Activated T-helper 2 cell treated with anti-CD3 and anti-CD28 coated beads, Interferon-gamma antibody, Interleukin-2, Interleukin-4, amounts not matched to agents 10 μg/mL and 5 μg/mL and 100 μg/mL, durations not matched to agents 14 hours and 24 hours and 36 hours (primary cell): Measurements from ENCODE around the gene FUT1. TPM values are rescaled to one million over a fixed set of nuclear protein-coding genes. Genes with fewer than 3 reads are reported as not detected.
"Not testable (repeated sequence)": the region's sequence is repeated elsewhere in the genome, so short reads cannot be mapped to it uniquely, and the experiment has no call there.

Experiments
- DNase-seq: peaks from one replicate; pipeline ENCODE4 v3.0.0; 2021; ENCODE audit warnings: low spot score
- H3K27ac Mint-ChIP-seq: one replicate; pipeline ENCODE4 v1.8.0; 2021; ENCODE audit warnings: mixed read lengths
- H3K27me3 Mint-ChIP-seq: one replicate; pipeline ENCODE4 v1.8.0; 2021; ENCODE audit warnings: low read depth, mixed read lengths
- H3K36me3 Mint-ChIP-seq: one replicate; pipeline ENCODE4 v1.8.0; 2021; ENCODE audit warnings: low read depth, mixed read lengths
- H3K4me1 Mint-ChIP-seq: one replicate; pipeline ENCODE4 v1.8.0; 2021; ENCODE audit warnings: low read depth, mixed read lengths
- H3K4me3 Mint-ChIP-seq: one replicate; pipeline ENCODE4 v1.8.0; 2021; ENCODE audit warnings: low read depth, mild to moderate bottlenecking, moderate library complexity, mixed read lengths
- H3K9me3 Mint-ChIP-seq: one replicate; pipeline ENCODE4 v1.8.0; 2021; ENCODE audit warnings: mixed read lengths
- intact Hi-C: fragments of 100-400 bp; cut with micrococcal nuclease; formaldehyde crosslinking; loops from one replicate; pipeline ENCODE4 v1.15.1; 2023
- total RNA-seq: library from RNA; stranded (reverse); gene quantifications from 2 replicates; pipeline ENCODE4 v1.2.3, GENCODE V29; 2022

The FUT1 gene
- total RNA-seq, 1 donor from 2014 or later, result 0.27 TPM

DNA sequence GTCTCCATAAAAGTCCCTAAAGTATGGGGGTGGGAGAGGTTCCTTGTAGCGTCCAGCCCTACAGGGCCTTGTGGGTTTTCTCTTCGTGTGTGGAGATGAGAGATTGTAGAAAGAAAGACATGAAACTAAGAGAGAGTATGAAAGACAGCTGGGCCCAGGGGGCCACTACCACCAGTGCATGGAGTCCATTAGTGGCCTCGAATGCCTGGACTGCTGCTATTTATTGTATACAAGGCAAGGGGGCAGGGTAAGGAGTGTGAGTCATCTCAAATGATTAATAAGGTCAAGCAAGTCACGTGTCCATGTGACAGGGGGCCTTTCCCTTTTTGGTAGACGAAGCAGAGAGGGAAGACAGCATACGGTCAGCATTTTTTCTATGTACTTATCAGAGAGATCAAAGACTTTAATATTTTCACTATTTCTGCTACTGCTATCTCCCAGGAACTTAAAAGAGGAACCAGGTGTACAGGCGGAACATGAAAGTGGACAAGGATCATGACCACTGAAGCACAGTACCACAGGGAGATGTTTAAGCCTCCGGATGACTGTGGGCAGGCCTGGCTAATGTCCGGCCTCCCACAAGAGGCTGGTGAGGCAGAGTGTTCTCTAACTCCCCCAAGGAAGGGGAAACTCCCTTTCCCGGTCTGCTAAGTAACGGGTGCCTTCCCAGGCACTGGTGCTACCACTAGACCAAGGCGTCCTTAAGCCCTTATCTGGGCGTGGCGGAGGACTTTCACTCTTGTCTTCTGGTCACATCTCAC is 28.4 kb upstream of the FUT1 start:
- H3K4me1 Mint-ChIP-seq, result peaks cover 1% of the 10 kb centered on the region
- no peak overlapping the region for H3K4me3 Mint-ChIP-seq
- no peak for DNase-seq
- H3K9me3 Mint-ChIP-seq, result no peaks in the 10 kb centered on the region
- intact Hi-C loops, result no loop called here
- peaks cover 3% of the 10 kb centered on the region for H3K27me3 Mint-ChIP-seq
- H3K27ac Mint-ChIP-seq, result no peak overlapping the region
- H3K36me3 Mint-ChIP-seq, result no peaks in the 10 kb centered on the region

DNA sequence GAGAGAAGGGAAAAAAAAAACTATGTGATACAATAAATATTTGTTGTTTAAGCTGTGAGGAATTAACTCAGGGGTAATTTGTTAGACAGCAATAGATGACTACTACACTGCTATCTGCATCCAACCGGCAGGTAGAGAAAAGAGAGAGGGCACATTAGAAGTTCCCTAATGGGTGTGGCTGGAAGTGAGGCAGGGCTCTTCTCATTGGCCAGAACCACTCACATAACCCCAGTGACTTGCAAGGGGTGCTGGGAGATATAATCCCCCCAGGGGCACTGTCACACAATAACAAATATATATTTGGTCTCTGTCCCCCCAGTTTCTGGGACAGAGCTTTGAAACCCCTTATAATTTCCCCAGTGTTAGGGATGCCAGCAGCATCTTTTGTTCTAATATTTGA is 27.2 kb upstream of the FUT1 start:
- Mint-ChIP-seq H3K4me1 (peaks cover 1% of the 10 kb centered on the region), H3K27ac (no peak overlapping the region), H3K4me3 (no peak overlapping the region), H3K27me3 (peaks cover 3% of the 10 kb centered on the region), H3K9me3 (no peaks in the 10 kb centered on the region), H3K36me3 (no peaks in the 10 kb centered on the region)
- DNase-seq, result no peak
- intact Hi-C loops, result no loop called here

DNA sequence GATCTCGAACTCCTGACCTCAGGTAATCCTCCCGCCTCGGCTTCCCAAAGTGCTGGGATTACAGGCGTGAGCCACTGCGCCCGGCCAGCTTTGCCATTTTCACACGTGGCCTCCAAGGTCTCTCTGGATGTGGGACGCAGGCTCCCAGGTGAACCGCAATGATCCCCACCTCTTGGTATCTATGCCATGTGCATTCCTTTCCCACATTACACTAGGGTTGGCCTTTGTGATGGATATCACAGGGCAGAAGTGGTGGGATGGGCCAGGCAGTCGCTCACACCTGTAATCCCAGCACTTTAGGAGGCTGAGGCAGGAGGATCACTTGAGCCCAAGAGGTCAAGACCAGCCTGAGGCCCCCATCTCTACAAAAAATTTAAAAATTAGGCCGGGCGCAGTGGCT is 25.3 kb upstream of the FUT1 start:
- DNase-seq, result no peak
- no peaks in the 10 kb centered on the region for H3K9me3 Mint-ChIP-seq
- H3K4me3 Mint-ChIP-seq, result no peak overlapping the region
- H3K4me1 Mint-ChIP-seq, result peaks cover 1% of the 10 kb centered on the region
- intact Hi-C loops, result no loop called here
- H3K27me3 Mint-ChIP-seq, result peaks cover 4% of the 10 kb centered on the region
- H3K36me3 Mint-ChIP-seq, result no peaks in the 10 kb centered on the region
- no peak overlapping the region for H3K27ac Mint-ChIP-seq

DNA sequence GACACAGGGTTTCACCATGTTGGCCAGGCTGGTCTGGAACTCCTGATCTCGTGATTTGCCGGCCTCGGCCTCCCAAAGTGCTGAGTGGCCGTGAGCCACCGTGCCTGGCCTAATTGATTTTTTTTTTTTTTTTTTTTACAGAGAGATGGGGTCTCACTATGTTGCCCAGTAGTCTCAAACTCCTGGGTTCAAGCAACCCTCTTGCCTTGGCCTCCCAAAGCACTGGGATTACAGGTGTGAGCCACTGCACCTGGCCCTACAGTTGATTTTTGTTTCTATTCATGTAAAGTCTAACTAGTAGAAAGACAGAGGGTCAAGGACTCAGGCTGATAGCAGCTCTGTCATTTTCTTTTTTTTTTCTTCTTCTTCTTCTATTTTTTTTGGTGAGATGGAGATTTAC is 24.7 kb upstream of the FUT1 start:
- intact Hi-C loops, result no loop called here
- DNase-seq, result no peak
- Mint-ChIP-seq H3K9me3 (no peaks in the 10 kb centered on the region), H3K27ac (no peak overlapping the region), H3K4me3 (no peak overlapping the region), H3K27me3 (peaks cover 3% of the 10 kb centered on the region), H3K4me1 (no peaks in the 10 kb centered on the region), H3K36me3 (no peaks in the 10 kb centered on the region)

DNA sequence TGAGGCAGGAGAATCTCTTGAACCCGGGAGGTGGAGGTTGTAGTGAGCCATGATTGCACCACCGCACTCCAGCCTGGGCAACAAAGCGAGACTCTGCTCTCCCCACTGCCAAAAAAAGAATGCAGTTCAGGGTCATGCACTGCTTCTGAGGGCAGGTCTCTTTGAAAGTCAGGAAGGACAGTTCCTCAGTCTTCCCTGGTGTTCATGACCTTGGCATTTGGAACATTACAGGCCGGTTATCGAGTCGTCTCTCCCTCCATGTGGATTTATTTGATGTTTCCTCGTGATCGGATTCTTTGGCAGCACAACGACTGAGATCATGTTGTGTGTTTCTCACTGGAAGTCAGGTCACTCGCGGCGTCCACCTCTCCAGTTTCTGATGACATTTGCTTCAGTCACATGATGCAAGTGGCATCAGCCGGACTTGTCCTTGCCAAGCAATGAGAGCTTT is 20.1 kb upstream of the FUT1 start:
- H3K27ac Mint-ChIP-seq, result no peak overlapping the region
- intact Hi-C loops, result no loop called here

DNA sequence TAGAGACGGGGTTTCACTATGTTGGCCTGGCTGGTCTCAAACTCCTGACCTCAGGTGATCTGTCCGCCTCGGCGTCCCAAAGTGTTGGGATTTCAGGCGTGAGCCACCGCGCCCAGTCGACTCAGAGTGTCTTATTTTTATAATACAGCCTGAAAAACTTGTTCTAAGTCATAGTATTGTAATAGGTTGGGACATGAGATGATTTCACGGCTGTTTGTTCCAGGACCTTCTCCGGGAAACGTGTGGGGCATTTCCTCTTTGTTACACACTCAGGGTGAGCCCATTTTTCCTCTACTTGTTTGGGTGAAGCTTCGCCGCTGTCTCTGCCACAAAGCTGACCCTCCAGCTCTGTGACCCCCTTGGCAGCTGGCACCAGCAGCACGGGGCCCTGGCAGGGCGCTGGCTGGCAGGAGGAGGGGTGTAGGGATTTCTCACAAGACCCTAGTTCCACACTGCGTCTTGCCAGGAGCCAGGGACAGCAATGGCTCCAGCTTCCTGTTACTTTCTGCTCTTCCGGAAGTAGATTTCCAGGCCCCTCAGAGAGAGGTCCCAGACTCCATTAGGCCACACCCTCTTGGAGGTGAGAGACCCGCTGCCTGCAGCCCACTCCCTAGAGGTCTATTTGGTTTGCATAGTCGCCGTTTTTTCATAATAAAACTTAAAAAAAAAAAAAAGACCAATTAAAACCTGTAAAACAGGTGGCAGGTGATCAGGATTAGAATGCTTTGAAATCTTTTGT is 18.5 kb upstream of the FUT1 start:
- Mint-ChIP-seq H3K9me3 (no peaks in the 10 kb centered on the region), H3K36me3 (no peaks in the 10 kb centered on the region), H3K27ac (no peak overlapping the region), H3K4me1 (no peaks in the 10 kb centered on the region), H3K4me3 (no peak overlapping the region), H3K27me3 (peaks cover 13% of the 10 kb centered on the region)
- intact Hi-C loops, result no loop called here
- no peak for DNase-seq

More for the DNA sequence above, 20.1 kb upstream of the FUT1 start:
- peaks cover 12% of the 10 kb centered on the region for H3K27me3 Mint-ChIP-seq
- DNase-seq, result no peak
- H3K9me3 Mint-ChIP-seq, result no peaks in the 10 kb centered on the region
- no peaks in the 10 kb centered on the region for H3K36me3 Mint-ChIP-seq
- no peaks in the 10 kb centered on the region for H3K4me1 Mint-ChIP-seq
- H3K4me3 Mint-ChIP-seq, result no peak overlapping the region

DNA sequence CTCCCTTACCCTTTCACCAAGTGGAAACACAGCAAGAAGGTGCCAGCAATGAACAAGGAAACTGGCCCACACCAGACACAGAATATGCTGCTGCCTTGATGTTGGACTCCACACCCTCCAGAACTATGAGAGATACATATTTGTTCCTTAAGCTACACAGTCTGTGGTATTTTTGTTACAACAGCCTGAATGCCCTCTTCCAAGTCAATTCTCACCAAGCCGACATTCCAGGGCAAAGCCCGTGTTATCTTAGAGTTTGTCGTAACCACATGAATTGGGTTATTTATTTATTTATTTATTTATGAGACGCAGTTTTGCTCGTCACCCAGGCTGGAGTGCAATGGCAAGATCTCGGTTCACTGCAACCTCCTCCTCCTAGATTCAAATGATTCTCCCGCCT is 17.8 kb upstream of the FUT1 start:
- Mint-ChIP-seq H3K4me1 (no peaks in the 10 kb centered on the region), H3K36me3 (no peaks in the 10 kb centered on the region), H3K4me3 (no peak overlapping the region), H3K9me3 (no peaks in the 10 kb centered on the region), H3K27ac (no peak overlapping the region), H3K27me3 (peaks cover 15% of the 10 kb centered on the region)
- intact Hi-C loops, result no loop called here
- no peak for DNase-seq

DNA sequence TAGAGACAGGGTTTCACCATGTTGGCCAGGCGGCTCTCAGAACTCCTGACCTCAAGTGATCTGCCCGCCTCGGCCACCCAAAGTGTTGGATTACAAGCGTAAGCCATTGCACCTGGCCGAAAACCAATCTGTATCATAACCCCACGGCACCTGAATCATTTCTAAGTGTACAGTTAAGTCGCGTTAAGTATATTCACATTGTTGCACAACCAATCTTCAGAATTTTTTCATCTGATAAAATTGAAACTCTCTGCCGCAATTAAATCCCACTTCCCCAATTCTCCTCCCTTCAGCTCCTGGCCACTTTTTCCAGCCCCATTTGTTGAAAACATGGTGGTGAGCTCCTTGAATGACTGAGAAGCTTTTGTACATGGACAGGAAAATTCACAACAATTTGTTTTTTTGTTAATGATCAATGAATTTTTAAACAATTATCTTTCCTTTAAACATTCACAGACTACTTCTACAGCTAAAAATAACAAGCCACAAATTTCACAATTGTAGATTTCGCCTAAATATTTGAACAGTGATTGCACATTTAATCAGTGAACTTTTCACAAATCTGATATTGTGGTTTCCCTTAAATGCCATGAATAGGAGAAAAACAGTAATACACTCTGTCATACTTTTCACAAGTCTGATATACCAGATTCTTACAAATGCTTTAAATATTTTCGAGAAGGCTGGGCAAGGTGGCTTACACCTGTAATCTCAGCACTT is 16.7 kb upstream of the FUT1 start:
- DNase-seq, result no peak
- no peak overlapping the region for H3K4me3 Mint-ChIP-seq
- H3K27ac Mint-ChIP-seq, result no peak overlapping the region
- no peaks in the 10 kb centered on the region for H3K4me1 Mint-ChIP-seq
- H3K9me3 Mint-ChIP-seq, result no peaks in the 10 kb centered on the region
- H3K27me3 Mint-ChIP-seq, result peaks cover 15% of the 10 kb centered on the region
- H3K36me3 Mint-ChIP-seq, result no peaks in the 10 kb centered on the region
- intact Hi-C loops, result no loop called here

DNA sequence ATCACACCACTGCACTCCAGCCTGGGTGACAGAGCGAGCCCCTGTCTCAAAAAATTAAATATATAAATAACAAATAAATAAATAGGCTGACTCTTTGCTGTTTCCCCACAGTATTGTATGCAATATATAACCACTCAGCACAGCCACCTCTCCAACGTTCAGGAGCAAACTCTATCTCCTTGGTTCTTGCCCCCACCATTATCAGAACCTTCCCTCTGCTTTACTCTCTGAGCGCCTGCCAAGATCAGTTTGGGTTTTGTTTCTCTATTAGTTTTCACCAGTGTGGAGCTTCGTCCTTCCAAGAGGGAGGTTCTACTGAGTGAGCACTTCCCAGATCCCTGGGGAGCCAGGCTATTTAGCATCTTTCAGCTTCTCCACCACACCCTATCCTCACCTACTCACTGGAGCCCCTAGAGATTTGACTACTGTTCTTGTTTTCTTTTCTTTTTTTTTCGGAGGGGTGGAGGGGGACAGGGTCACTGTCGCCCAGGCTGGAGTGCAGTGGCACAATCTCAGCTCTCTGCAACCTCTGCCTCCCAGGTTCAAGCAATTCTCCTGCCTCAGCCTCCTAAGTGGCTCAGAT is 15.8 kb upstream of the FUT1 start:
- intact Hi-C loops, result not testable (repeated sequence)

DNA sequence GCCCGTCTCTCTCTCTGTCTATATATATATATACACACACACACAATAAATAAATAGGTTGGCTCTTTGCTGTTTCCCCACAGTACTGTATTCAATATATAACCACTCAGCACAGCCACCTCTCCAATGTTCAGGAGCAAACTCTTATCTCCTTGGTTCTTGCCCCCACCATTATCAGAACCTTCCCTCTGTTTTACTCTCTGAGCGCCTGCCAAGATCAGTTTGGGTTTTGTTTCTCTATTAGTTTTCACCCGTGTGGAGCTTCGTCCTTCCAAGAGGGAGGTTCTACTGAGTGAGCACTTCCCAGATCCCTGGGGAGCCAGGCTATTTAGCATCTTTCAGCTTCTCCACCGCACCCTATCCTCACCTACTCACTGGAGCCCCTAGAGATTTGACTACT is 13.4 kb upstream of the FUT1 start:
- H3K27ac Mint-ChIP-seq, H3K4me1 Mint-ChIP-seq, H3K36me3 Mint-ChIP-seq, H3K9me3 Mint-ChIP-seq, H3K4me3 Mint-ChIP-seq, intact Hi-C loops, DNase-seq: not testable (repeated sequence)
- peaks cover 19% of the 10 kb centered on the region for H3K27me3 Mint-ChIP-seq

More for the DNA sequence above, 15.8 kb upstream of the FUT1 start:
- not testable (repeated sequence) for H3K4me1 Mint-ChIP-seq, H3K27ac Mint-ChIP-seq, H3K36me3 Mint-ChIP-seq, H3K4me3 Mint-ChIP-seq, H3K9me3 Mint-ChIP-seq, DNase-seq
- peaks cover 15% of the 10 kb centered on the region for H3K27me3 Mint-ChIP-seq

DNA sequence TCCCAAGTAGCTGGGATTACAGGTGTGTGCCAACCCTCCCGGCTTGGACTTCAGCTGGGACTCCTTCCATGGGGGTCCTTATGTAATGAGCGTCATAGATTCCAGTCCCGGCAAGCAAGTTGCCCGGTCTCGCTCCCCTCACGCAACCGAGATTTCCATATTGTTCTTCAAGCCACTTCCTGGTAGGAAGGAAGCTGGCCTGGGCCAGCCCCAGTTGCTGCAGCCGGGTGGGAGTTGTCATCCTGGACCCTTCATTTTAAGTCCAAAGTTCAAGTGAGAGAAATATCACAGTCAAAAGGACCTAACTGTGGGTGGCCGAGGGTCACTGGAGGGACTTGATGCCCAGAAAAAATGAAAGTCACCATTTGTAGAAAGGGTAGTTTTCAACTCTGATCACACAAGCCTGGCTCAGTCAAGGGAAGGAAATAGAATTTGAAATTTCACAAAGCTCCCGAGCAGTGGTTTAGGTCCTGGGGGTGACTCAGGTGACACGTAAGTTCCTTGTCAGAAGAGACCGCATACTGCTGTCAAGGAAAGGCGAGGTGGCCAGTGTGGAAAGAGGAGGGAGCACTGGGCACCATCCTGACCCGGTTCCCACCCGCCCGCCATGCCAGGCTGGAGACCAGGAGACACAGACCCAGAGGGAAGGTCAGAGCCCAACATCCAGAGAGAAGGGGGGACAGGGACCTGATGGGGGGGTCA is 8.2 kb upstream of the FUT1 start:
- DNase-seq, result no peak
- no peak overlapping the region for H3K27ac Mint-ChIP-seq
- no peaks in the 10 kb centered on the region for H3K36me3 Mint-ChIP-seq
- no peak overlapping the region for H3K4me3 Mint-ChIP-seq
- H3K27me3 Mint-ChIP-seq, result peaks cover 10% of the 10 kb centered on the region
- intact Hi-C loops, result no loop called here
- no peaks in the 10 kb centered on the region for H3K9me3 Mint-ChIP-seq
- H3K4me1 Mint-ChIP-seq, result peaks cover 7% of the 10 kb centered on the region

DNA sequence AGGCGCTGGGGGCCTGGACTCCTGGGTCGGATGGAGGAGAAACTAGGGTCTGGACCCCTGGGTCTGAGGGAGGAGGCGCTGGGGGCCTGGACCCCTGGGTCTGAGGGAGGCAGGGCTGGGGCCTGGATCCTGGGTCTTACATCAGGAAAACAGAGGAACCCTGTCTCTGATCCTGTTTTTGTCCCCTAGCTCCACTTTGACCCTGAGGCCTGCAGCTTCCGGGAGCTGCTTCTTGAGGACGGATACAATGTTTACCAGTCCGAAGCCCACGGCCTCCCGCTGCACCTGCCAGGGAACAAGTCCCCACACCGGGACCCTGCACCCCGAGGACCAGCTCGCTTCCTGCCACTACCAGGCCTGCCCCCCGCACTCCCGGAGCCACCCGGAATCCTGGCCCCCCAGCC is 5.3 kb upstream of the FUT1 start:
- no peak for DNase-seq
- Mint-ChIP-seq H3K4me3 (no peak overlapping the region), H3K27ac (no peak overlapping the region), H3K4me1 (peaks cover 11% of the 10 kb centered on the region), H3K36me3 (no peaks in the 10 kb centered on the region), H3K9me3 (no peaks in the 10 kb centered on the region), H3K27me3 (peaks cover 27% of the 10 kb centered on the region)
- intact Hi-C loops, result no loop called here
